ENCODE results near the gene C9orf50.
"Not testable (repeated sequence)": the region's sequence is repeated elsewhere in the genome, so short reads cannot be mapped to it uniquely, and the experiment has no call there.

The C9orf50 gene

DNA sequence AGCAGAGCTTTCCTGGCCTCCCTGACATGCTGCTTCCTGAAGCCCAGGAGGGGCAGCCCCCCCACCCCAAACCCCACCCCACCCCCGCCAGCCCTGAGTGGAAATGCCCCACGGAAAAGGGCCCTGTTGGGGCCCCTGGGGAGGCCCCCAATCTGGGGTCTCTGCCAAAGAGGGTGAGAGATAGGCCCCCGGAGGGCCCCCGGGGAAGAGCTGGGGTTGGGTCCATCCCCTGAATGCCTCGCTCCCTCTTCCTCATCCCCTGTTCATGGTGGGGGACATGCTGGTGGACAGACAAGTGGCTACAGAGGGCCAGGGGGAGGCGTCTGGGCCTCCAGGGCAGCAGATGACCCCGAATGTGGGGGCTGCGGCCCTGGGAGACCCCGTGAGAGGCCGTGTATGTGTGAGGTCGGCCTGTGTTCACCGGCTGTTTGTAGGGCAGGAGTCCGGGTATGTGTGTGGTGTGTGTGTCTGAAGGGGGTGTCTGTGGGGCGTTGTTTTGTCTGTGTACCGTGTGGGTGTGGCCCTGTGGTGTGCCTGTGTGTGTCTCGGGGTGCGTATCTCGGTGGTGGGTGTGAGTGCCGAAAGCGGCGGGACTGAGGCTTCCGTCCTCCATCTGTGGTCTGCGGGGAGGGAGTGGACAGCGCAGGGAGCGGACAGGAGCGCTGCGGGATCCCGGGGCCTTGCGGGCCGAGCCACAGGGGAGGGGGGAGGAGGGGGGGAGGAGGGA lies 11.3 kb downstream of the C9orf50 start:
- peak; percentile 54 for DNase-seq

DNA sequence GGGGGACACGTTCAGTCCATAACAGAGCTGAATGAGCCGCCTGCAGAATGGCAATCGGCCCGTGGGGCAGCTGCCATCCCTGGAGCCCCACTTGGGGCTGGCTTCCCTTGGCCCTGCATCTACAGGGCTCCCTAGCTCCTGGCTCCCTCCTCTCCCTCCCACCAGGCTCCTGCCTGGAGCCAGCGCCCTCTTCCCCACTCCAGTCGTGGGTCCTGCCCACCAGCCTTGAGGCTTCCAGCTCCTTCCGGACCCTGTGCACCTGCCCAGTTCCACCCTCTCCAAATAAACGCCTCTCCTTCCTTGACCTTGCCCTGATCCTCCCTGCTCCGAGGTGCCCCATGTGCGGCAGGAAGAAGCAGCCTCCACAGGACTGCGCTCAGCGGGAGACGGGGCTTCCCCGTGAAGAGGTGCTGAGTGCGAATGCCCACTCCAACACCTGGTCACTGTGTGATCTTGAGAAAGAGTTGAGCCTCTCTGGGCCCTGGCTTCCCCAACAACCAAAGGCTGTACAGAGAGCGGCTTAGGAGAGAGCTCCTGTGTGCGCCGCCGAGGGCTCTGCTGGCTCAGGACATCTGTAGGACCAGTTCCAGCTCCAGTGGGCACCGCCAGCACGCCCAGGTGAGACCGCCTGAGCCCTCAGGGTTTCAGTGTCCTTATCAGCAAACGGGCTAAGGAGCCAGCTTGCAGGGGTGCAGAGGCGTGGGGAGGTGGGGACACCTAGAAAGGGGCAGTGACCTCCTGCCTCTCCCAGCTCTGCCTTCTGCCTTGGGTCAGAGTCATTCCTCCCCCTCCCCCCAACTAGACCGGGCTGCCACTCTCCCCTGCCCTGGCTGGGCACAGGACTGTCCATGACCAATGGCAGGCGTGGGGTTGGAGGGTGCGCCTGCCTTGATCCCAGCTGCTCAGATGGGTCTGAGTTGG lies 12.1 kb downstream of the C9orf50 start:
- no peak for DNase-seq

DNA sequence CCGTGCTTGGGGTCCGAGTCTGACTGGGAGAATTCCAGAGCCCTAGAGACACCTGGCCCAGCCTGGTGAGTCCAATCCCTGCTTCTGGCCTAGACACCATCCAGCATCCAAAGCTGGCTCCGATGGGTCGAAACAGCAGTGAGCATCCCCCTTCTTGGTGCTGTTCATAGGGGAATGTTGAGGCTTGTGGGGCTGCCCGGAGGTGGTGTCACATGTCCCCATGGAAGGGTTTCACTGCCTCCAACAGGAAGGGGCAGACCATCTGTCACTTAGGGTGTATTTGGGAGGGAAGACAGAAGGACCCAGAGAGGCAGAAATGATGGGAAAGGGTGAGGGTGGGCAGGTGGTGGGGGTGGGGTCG lies 13.9 kb downstream of the C9orf50 start:
- no peak for DNase-seq

DNA sequence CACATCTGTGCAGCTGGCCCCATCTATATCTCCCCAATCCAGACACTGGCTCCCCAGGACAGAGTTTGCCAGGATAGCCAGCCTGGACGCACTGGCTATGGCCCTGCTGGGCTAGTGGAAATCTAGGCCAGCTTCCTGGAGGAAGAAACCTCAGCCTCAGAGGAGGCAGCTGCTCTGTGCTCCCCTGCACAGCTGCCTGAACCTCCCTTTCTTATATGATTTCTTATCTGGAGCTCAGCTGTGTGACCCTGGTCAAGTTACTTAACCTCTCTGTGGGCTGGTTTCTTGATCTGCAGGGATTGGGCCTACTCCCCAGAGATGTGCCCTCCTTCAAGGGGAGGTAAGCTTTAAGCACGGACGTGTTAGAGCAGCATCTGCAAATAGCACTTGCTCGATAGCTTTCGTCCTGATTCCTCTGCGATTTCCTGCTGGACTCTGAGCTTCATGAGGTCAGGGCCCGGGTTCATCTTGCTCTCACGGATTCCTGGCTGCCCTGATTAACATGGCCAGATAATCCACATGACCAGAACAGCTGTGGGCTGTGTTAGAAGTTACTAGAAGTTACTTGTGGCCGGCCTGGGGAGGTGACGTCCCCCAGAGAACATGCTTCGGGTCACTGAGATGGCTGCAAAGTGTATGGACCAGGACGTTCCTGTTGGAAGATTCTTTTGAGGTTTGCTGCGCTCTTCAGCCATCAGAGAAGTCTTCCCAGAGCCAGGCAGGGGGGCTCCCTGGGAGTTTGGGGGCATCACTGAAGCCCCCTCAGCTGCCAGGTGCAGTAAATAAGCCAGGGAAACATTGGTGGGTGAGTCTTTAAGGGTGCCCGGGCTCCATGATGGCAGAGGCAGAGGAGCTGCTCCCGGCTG lies 14.5 kb downstream of the C9orf50 start:
- DNase-seq, result no peak

DNA sequence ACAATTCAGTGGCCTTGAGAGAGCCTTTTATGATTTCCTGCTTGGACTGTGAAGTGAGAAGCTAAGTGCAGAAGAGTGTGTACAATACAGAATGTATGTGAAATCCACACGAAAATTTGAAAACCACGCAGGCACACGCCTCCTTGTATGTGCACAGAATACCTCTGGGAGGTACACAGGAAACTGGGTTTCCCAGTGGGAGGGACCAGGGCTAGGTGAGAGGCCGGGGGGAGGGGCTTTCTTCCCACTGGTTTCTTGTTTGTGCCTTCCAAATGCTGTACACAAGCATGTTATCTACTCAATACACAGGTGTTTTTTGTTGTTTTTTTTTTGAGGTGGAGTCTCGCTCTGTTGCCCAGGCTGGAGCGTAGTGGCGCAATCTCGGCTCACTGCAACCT lies 16.1 kb downstream of the C9orf50 start:
- DNase-seq, result no peak

DNA sequence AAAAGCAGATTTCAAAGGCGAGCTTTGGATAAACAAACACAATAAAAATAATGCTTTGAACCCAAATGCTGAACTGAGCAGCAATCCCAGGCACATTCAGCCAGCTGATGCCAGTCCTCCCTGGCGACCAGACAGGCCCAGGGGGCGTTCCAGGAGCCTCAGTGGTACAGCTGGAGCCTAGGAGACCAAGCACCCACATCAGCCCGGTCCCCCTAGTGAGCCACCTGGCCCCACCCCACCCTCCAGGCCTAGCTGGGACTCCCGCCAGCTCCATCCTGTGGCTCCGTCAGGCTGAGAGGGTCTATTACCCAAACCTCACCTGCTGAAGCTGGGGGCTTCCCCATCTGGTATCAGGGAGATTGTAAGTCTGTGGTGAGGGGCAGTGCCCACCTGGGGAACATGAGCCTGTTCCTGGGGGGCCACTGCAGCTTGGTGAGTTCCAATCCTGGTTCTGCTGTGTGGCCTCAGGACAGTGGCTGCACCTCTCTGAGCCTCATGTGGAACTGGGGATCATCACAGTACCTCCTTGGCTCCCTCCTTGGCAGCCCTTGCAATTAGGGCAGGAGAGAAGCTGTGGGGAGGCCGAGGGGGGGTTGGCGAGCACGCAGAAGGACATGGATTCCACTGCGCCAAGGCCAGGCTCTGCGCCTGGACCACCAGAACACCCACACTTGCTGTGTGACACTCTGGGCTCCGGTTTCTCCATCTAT lies 16.7 kb downstream of the C9orf50 start:
- no peak for DNase-seq

DNA sequence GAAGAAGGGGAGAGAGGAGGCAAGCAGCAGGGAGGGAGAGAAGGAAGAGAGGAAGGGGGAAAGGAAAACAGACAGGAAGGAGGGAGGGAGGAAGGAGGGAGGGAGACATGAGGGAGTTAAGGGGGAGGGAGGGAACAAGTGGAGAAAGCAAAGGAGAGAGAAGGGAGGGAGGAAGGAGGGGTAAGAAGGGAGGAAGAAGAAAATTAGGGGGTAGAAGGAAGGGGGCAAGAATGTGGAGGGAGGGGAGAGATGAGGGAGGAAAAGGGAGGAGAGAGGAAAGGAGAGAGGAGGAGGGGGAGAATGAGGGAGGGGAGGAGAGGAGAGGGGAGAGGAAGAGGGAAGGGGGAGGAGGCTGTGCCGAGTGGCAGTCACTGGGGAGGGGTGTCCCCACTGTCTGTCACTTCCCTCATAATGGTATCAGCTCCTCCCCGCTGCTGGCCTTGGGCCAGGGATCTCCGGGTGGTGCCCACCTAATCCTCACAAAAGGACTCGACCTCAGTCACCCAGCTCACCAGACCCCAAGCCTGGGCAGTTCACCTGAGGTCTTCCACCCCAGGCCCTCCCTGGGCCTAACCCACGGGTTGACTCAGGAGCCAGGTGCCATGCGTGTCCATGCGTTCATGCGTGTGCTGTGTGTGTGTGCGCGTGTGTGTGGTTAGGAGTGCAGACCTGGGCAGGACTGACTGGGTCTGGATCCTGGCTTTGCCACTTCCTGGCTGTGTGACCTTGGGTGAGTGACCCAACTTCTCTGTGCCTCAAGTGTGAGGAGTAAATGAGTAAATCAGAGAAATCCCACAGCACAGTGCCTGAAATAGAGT lies 18.1 kb downstream of the C9orf50 start:
- DNase-seq, result no peak

DNA sequence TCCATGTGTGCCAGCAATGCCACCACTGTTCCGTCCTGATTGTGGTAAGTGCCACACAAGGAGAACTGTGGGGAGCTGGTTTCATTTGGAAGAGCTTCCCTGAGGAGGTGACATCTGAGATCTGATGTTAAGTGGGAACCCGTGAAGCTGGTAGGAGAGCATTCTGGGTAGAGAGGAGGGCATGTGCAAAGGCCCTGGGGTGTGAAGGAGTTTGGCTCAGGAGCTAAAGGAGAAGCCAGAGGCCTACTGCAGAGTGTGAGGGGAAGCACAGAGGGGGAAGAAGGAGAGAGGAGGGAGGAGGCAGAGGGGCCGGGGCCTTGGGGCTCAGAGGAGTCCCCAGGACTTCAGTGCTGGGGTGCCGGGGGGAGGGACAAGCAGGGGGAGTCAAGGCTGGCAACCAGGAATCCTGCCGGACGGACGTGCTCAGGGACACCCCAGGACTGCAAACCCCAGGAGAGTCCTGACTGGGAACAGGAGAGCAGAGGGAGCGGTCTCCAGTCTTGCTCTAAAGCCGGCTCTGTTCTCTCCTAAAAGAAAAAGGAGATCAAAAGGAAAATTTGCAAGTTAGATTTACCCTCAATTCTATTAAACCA lies 19.7 kb downstream of the C9orf50 start:
- no peak for DNase-seq

DNA sequence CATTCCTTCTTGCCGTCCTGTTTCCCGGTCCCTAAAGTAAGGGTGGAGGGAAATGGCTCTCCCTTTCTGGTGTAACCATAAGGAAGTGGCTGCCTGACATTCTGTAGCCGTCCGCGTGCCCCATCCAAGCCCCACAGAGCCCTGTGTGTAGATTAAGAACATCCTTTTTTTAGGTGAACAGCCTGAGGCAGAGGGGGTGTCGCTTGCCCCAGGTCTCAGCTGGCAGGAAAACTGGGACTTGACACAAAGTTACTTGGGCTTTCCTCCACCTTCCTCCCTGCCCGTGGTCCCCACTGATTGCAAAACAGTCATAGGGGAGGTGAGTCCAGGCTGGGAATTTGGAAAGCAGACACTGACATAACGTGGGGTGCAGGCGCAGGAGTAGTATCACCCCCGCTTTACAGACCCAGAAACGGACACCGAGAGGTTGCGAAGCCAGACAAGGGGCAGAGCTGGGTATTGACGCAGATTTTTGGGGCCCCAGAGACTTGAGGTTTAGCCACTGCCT lies 22.8 kb downstream of the C9orf50 start:
- DNase-seq, result no peak

DNA sequence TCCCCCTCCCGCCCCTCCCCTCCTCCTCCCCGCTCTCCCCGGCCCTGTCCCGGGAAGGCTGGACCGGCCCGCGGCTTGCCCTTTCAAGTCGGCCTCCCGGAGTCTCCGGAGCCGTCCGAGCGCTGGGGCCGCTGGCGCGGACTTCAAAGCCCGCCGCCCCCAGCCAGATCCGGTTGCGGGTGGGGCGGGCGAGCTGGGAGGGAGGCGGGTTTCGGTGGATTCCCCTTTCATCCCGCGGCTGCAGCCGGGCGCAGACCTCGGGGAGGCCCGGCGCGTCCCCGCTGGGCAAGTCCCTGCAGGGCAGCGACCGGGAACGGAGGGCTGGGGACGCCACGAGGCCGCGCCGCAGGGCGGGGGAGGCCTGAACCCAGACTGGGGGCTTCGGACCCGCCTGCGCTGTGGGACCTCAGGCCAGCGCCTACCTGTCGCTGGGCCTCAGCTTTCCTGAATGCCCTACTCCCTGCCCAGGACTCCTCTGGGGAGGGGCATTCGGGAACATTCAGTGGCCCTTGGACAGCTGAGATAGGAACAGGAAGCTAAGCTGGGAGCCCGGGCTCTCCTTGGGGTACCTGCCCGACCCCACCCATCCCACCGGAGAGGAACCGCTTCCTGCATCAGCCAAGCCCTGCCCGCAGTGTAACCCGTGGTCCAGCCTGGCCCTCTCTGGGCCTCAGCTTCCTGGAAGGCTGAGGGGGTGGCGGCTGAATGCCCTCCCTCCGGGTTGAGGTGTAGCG lies 23.4 kb downstream of the C9orf50 start:
- no peak for DNase-seq

DNA sequence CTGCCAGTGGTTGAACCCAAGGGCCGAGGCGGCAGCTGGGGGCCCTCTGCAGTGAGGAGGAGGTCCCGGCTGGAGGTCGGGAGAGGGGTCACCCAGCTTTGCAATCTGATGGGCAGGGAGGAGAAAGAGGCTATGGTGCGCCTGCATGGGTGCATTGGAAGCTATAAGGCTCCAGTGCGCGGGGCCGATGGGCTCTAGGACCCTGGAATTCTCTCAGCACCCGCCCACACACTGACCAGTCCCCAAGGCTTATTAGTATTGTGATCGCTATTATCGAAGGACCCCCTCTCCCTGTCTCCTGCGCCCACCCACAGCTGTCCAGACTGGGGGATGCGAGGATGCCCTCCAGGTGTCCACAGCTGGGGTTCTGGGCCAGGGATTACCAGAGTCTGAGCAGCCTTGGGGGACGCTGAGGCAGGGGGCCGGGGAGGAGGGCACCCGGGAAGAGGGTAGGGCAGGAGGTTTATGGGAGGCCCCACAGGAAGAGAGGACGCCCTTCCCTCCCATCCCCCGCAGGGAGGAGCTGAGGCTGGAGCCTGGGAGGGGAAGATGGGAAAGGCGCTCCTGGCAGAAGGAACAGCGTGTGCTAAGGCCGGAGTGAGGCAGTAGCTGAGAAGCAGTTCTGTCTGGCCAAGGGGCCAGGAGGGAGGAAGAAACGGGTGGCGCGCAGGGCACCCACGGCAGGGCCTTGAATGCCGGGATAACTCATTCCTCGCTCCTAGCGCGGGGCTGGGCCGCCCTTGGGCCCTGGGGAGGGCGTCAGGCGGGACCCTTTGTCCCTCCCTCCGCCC lies 24.2 kb downstream of the C9orf50 start:
- DNase-seq, result no peak

DNA sequence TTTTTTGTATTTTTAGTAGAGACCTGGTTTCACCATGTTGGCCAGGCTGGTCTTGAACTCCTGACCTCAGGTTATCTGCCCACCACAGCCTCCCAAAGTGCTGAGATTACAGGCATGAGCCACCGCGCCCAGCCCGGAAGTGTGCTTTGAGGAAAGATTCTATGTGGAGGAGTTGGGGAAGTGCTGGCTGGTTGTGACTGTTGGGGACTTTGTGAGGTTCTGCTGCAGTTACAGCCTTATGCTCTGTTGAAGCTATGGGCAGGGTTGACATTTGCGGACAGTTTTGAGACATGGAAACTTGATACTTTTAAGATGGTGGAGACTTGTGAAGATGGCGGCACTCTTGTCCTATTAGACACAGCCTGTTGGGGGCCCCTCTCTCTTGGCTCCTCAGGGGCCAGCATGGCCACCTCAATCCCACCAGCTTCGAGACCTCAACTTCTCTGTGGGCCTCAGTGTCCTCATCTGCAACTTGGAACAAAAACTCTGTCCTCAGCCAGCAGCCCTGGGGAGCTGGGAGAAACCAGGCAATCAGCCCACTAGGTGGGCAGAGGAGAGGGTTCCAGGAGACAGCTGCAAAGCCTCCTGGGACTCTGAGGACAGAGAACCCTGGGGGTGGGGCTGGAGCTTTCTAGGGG lies 24.9 kb downstream of the C9orf50 start:
- DNase-seq, result no peak

DNA sequence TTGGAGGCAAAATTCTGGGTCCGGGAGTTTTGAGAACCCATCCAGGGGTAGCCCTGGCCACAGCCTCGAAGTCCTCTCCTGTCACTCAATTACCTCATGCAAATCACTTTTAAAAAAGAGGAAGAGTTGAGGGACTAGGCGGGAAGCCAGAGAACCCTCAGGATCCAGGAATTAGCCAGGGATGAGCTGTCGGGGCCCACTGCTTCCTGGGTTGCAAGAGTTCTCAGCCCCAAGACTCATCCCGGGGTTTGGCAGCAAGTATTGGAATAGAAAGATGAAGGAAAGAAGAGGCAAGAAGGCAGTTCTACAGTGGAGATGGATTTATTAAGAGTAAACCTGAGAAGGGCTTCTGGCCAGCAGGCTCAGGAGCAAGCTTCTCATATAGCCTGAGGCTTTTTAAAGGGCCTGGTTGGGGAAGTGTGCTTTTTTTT lies 25.6 kb downstream of the C9orf50 start:
- peak; percentile 21 for DNase-seq

DNA sequence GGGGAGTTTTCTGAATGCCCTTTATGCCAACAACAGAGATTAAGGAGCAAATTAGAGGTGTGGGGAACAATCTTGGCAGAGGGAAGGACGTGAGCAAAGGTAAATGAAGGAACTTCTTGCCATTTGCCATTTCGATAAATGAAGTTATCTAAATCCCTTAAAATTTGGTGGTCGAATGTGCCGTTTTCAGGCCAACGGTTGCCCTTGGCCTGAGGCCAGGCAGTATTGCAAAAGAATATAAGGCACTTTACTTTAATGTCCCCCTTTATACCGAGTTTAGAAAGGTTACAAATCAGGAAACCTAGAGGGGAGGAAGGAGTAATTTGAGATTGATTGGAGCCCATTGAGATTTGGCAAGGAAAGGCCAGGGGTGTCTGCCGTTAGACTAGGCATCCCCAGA lies 26.3 kb downstream of the C9orf50 start:
- no peak for DNase-seq

DNA sequence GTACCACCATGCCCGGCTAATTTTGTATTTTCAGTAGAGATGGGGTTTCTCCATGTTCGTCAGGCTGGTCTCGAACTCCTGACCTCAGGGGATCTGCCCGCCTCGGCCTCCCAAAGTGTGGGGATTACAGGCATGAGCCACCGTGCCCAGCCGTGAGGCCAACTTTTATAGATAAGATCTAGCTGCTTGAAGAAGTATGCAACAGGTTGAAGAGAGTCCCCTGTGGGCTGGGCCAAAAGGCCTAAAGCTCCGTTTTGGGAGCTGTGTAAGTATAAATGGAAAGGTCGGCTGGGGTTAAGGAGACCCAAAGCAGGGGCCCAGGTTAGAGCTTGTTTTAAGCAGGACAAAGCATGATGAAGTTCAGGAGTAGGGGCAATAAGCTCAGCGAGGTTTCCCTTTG lies 28.1 kb downstream of the C9orf50 start:
- not testable (repeated sequence) for DNase-seq

DNA sequence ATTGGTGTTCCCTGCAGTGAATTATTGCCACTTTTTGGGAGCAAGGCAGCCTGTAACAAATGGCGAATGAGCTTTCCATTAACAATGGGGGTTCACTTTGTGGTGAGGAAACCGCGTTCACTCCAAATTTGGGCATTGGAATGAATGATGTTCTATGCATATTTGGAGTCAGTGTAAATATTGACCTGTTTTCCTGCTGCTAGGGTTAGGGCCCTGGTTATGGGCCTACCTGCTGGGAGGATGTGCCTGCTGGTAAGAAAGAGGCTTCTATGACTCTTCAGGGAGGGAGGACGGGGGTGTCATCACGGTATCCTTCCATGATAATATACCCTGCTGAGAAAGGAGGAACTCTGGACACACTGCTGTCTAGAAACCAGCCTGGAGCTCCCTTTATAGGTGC lies 29.0 kb downstream of the C9orf50 start:
- no peak for DNase-seq

DNA sequence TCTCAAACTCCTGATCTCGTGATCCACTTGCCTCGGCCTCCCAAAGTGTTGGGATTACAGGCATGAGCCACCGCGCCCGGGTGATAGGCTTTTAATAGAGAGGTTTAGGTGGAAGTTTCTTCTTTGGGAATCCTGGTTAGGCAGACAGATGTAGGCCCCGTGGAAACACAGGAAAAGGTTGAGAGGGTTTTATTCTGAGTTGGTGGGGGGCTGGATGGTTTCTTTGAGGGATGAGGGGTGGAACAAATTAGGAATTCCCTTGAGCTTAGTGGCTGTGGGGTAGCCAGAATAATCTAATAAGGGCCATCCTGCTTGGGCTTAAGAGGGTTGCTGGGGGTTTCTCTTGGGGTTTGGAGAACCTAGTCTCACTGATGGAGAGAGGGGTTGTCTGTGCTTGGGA lies 30.4 kb downstream of the C9orf50 start:
- no peak for DNase-seq

DNA sequence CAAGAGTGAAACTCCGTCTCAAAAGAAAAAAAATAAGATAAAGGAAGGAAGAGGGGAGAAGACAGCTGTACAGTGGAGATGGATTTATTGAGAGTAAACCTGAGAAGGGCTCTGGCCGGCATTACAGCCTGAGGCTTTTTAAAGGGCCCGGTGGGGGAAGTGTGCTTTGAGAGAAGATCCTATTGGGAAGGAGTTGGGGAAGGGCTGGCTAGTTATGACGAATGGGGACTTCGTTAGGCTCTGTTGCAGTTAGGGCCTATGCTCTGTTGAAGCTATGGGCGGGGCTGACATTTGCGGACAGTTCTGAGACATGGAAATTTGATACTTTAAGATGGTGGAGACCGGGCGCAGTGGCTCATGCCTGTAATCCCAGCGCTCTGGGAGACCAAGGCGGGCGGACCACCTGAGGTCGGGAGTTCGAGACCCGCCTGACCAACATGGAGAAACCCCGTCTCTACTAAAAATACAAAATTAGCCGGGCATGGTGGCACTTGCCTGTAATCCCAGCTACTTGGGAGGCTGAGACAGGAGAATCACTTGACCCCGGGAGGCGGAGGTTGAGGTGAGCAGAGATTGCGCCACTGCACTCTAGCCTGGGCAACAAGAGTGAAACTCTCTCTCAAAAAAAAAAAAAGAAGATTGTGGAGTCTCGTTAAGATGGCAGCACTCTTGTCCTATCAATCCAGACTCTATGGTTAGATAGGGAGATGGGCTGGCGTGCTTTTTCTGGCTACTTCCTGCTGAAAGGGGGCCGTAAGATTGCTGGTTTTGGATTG lies 33.2 kb downstream of the C9orf50 start:
- no peak for DNase-seq
